SK-N-MC (cell line): Measurements from ENCODE around the gene TBC1D21.

Experiments
- EZH2 ChIP-seq: fragments of 200-600 bp; sonication (generic); IDR thresholded peaks from one replicate; pipeline ENCODE4 v1.6.1; 2017; ENCODE audit warnings: antibody characterized with exemption
- POLR2AphosphoS5 ChIP-seq: IDR thresholded peaks from 2 replicates; pipeline ENCODE4 v1.6.1; 2012; ENCODE audit warnings: mild to moderate bottlenecking, low read depth, low read length, borderline replicate concordance

GRCh38 chr15:73902121-73903020 is 29.0 kb downstream of the TBC1D21 start:
- TF ChIP-seq POLR2AphosphoS5 (no peak), EZH2 (no peak)
